Measurements from ENCODE around the gene AGBL1.

AGBL1 gene

DNA sequence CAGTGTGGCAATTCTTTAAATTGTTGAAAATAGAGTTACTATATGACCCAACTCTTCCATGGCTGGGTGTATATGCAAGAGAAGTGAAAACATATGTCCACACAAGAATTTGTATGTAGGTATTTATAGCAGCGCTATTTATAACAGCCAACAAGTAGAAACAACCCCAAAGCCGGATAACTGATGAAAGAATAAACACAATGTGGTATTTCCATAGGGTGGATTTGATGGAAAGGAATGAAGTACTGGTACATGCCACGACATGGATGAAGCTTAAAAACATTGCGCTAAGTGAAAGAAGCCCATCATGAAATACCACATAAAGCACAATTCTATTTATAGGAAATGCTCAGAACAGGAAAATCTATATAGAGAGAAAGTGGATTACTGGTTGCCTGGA is 554.5 kb downstream of the AGBL1 start:
- TF ChIP-seq, protein P1, sequence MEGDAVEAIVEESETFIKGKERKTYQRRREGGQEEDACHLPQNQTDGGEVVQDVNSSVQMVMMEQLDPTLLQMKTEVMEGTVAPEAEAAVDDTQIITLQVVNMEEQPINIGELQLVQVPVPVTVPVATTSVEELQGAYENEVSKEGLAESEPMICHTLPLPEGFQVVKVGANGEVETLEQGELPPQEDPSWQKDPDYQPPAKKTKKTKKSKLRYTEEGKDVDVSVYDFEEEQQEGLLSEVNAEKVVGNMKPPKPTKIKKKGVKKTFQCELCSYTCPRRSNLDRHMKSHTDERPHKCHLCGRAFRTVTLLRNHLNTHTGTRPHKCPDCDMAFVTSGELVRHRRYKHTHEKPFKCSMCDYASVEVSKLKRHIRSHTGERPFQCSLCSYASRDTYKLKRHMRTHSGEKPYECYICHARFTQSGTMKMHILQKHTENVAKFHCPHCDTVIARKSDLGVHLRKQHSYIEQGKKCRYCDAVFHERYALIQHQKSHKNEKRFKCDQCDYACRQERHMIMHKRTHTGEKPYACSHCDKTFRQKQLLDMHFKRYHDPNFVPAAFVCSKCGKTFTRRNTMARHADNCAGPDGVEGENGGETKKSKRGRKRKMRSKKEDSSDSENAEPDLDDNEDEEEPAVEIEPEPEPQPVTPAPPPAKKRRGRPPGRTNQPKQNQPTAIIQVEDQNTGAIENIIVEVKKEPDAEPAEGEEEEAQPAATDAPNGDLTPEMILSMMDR (IDR thresholded peaks at IDR 0.05; ENCODE audit: extremely low read depth, missing control alignments), result no peak

DNA sequence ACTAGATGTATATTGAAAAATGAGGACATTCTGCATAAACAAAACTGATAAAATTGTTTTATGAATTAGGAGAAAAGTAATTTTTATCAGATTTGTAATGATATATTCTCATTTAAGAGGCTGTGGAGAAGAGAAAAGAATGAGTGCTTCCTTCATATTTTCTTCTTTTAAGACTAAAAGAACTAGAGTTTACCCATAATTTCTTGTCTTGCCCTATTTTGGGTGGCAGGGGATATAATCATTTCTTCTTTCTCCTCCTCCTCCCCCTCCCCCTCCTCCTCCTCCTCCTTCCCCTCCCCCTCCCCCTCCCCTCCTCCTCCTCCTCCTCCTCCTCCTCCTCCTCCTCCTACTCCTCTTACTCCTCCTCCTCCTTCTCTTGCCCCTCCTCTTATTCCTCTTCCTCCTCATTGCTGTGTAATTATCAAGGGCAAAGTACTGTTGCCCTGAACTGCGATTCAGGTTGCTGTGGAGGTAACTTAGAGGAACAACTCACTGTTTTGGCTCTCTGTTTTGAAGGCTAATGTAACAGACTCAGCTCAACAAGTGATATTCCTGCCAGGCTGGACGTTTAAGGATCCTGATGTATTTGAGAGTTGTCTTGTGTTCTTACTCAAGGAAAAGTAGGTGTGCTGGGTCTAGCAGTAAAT is 555.4 kb downstream of the AGBL1 start:
- DNase-seq (ENCODE audit: low spot score), result no peak

More for the DNA sequence above, 554.5 kb downstream of the AGBL1 start:
- DNase-seq (ENCODE audit: low spot score), result no peak

DNA sequence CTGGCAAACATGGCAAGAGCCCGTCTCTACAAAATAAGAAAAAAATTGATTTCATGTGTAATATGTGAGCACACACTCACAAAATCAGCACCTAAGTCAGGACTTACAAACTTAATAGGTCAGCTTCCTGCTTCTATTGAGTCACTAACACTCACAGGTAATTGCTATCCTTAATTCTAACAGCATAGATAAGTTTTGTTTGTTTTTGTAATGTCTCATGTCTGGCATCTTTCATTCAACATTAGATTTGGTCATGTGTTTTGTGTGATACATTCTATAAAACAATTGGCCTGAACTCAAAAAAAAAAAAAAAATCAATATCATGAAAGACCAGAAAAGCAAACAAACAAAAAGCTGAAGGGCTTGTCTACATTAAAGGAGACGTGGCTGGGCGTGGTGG is 564.7 kb downstream of the AGBL1 start:
- DNase-seq (ENCODE audit: low spot score), result no peak
- TF ChIP-seq, protein P1 (IDR thresholded peaks at IDR 0.05; ENCODE audit: extremely low read depth, missing control alignments), result no peak

More for the DNA sequence above, 555.4 kb downstream of the AGBL1 start:
- TF ChIP-seq, protein P1 (IDR thresholded peaks at IDR 0.05; ENCODE audit: extremely low read depth, missing control alignments), result no peak

DNA sequence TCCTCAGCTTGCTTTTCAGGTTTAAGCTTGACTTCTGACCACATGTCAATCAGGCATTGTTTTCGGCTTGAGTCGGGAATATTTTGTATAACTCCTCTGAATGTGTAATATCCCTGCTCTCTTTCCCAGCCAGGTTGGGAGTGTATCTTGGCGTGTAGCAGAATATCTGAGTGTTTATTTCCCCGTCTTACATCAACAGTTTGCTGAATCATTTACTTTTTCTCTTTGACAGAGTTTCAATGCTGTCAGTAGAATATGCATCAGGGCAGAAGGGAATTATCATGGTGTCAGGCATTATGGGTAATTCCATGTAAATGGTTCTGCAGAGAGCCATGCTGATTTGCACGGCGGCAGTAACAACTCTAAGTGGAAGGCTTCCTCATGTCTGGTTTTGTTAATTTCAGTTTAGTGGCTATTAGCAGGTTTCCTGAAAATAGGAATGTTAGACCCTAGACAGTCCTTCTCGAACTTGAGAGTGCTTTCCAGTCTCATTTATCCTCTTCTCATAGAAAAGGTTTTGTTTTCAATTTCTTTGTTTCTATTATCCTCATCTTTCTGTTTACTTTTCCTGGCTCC is 566.3 kb downstream of the AGBL1 start:
- TF ChIP-seq, protein P1 (IDR thresholded peaks at IDR 0.05; ENCODE audit: extremely low read depth, missing control alignments), result no peak
- no peak for DNase-seq (ENCODE audit: low spot score)

DNA sequence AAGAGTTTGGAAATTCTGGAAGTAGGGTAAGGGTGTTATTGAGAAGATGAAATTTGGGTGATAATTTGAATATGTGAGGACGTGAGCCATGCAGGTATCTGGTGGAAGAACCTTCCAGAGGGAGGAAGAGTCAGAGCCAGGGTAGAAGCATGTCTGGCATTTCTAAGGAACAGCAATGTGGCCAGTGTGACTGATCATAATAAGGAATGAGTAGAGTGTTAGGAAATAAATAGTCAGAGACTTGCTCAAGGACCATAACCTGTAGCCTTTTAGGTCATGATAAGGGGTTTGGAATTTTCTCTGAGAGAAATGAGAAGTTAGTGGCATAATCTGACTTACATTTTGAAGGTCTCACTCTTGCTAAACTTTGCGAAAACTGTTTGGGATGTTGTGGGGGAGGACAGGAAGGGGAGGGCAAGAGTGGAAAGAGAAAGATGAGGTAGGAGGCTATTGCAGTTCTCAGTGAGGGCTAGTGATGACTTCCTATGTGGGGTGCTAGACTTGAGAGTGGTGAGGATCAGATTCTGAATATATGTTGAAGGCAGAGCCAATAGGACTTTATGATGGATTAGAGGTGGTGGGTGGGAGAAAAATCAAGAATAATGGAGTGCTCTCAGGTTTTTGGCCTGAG is 568.3 kb downstream of the AGBL1 start:
- DNase-seq (ENCODE audit: low spot score), result no peak
- TF ChIP-seq, protein P1 (IDR thresholded peaks at IDR 0.05; ENCODE audit: extremely low read depth, missing control alignments), result no peak

DNA sequence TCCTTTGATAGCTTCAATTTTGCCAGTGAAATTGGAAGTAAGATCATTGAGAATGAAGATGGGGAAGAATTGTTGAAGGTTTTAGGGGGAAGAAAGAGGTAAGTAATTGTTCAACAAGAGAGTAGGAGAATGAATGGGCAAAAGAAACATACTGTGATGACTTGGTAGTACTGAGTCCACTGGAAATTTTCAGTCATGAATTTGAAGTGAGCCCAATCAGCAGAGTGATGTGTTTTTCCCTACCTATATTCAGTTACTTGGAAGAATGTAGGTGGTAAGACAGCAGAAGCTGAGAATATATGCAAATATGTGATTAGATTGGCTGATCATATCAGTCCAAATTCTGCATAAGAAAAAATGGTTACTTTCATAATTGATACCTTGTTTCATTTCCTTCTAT is 569.6 kb downstream of the AGBL1 start:
- TF ChIP-seq, protein P1 (IDR thresholded peaks at IDR 0.05; ENCODE audit: extremely low read depth, missing control alignments), result no peak
- no peak for DNase-seq (ENCODE audit: low spot score)

DNA sequence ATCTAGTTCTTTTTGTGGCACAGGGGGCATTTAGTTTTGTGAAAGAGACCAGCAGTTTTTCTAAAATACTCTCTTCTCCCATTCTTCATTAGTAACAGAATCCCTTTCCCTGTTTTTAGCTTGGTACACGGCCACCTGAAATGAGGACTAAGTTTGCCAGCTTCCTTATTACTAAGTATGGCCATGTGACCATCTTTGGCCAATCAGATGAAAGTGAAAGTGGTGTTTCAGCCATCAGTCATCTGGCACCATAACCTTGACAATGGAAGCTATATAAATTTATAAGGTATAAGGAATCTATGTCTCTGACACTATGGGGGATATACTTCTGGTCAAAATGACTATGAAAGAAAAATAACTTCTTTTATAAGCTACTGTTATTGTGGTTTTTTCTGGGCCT is 570.4 kb downstream of the AGBL1 start:
- TF ChIP-seq, protein P1 (IDR thresholded peaks at IDR 0.05; ENCODE audit: extremely low read depth, missing control alignments), result no peak

More for the DNA sequence above, 570.4 kb downstream of the AGBL1 start:
- no peak for DNase-seq (ENCODE audit: low spot score)

Measured in GM20000 (cell line).